Fibroblast of lung (primary cell): ENCODE results near the gene ZNF564. TPM values are rescaled to one million over a fixed set of nuclear protein-coding genes. Genes with fewer than 3 reads are reported as not detected.

Experiments used
- DNase-seq, 2 donors: peaks; one replicate each; pipeline versions ENCODE4 v3.0.0 to v3.0.0-alpha.2; 2010; ENCODE audit warnings: low read depth in 2 of 2
- H2AFZ ChIP-seq: 2 replicates; pipeline ENCODE4 v1.5.1; 2012; ENCODE audit warnings: low read length, control low read depth, inconsistent platforms
- H3K27ac ChIP-seq: 2 replicates; pipeline ENCODE4 v1.5.1; 2011; ENCODE audit warnings: low read length, control low read depth; ENCODE audit not compliant: insufficient read depth
- H3K27me3 ChIP-seq: 2 replicates; pipeline ENCODE4 v1.5.1; 2011; ENCODE audit warnings: mild to moderate bottlenecking, low read length; ENCODE audit not compliant: control insufficient read depth, insufficient read depth
- H3K36me3 ChIP-seq: 2 replicates; pipeline ENCODE4 v1.5.1; 2011; ENCODE audit warnings: low read length; ENCODE audit not compliant: control insufficient read depth, insufficient read depth
- H3K4me1 ChIP-seq: 2 replicates; pipeline ENCODE4 v1.5.1; 2011; ENCODE audit warnings: low read length; ENCODE audit not compliant: control insufficient read depth, insufficient read depth; ENCODE audit errors: extremely low read depth
- H3K4me2 ChIP-seq: 2 replicates; pipeline ENCODE4 v1.5.1; 2011; ENCODE audit warnings: low read length, control low read depth; ENCODE audit not compliant: insufficient read depth; ENCODE audit errors: extremely low read depth
- H3K4me3 ChIP-seq, 4 experiments: fragments of 200-600 bp in 1 of 4; sonication (generic) in 1 of 4; replicated peaks in 1 of 4; 2 replicates each; pipeline ENCODE4 v1.5.1; 2011 to 2016; ENCODE audit warnings: low read length in 4 of 4, low read depth in 3 of 4, mild to moderate bottlenecking in 3 of 4, control low read depth in 2 of 4, inconsistent platforms in 1 of 4, mixed read lengths in 1 of 4; ENCODE audit not compliant: insufficient read depth in 1 of 4; ENCODE audit errors: control extremely low read depth in 1 of 4
- H3K79me2 ChIP-seq: 2 replicates; pipeline ENCODE4 v1.5.1; 2012; ENCODE audit warnings: mild to moderate bottlenecking, low read length, inconsistent platforms; ENCODE audit not compliant: control insufficient read depth, insufficient read depth
- H3K9ac ChIP-seq: 2 replicates; pipeline ENCODE4 v1.5.1; 2011; ENCODE audit warnings: mild to moderate bottlenecking, low read length, control low read depth; ENCODE audit not compliant: insufficient read depth
- H3K9me3 ChIP-seq: 2 replicates; pipeline ENCODE4 v1.5.1; 2012; ENCODE audit warnings: low read depth, low read length; ENCODE audit not compliant: control insufficient read depth, insufficient read depth
- H4K20me1 ChIP-seq: 2 replicates; pipeline ENCODE4 v1.5.1; 2011; ENCODE audit warnings: low read length; ENCODE audit not compliant: control insufficient read depth, insufficient read depth; ENCODE audit errors: extremely low read depth
- CTCF ChIP-seq, 2 donors: IDR thresholded peaks in 1 of 2; conservative IDR thresholded peaks in 1 of 2; 1 replicate in 1 of 2; 2 replicates in 1 of 2; pipeline ENCODE4 v1.5.1; 2011 to 2012; ENCODE audit warnings: low read length in 2 of 2, control low read depth in 1 of 2, inconsistent platforms in 1 of 2, low read depth in 1 of 2, mild to moderate bottlenecking in 1 of 2
- EZH2 ChIP-seq: IDR thresholded peaks from 2 replicates; pipeline ENCODE4 v1.5.1; 2012; ENCODE audit warnings: low read length, control low read depth, mild to moderate bottlenecking; ENCODE audit errors: missing control alignments
- polyA plus RNA-seq, 2 donors: library from polyadenylated mRNA; depleted of rRNA in 1 of 2; stranded (reverse) in 1 of 2; unstranded in 1 of 2; fragments of >200 nt; gene quantifications; 2 replicates each; pipeline ENCODE4 v1.2.1, GENCODE V29; 2011 to 2012; ENCODE audit warnings: missing spikeins in 1 of 2
- total RNA-seq: library from RNA; depleted of rRNA; stranded (reverse); fragments of >200 nt; gene quantifications from 2 replicates; pipeline ENCODE4 v1.2.1, GENCODE V29; 2014

The ZNF564 gene
- total and polyA plus RNA-seq, 2 donors (not counting 1 experiment from before 2014, with no cell fraction given) = 4.5 to 12.2 TPM

- H3K9me3 ChIP-seq = no peaks in the 10 kb centered on the region
- no peak overlapping the region for H3K27ac ChIP-seq
- H3K27me3 ChIP-seq = no peaks in the 10 kb centered on the region
- no peaks in the 10 kb centered on the region for H3K36me3 ChIP-seq
- H3K4me3 ChIP-seq = no peak overlapping the region
- H4K20me1 ChIP-seq = no peaks in the 10 kb centered on the region
- DNase-seq = no peak
- H3K9ac ChIP-seq = no peak overlapping the region
- no peak overlapping the region for H3K4me2 ChIP-seq
- H2AFZ ChIP-seq = no peak overlapping the region
- TF ChIP-seq EZH2 (no peak), CTCF (conservative IDR thresholded peaks at IDR 0.05 in 1 of 2, IDR thresholded peaks at IDR 0.05 in 1 of 2; ENCODE audit: low read depth in 1 of 2, low read length in 2 of 2) (no peak)
- H3K79me2 ChIP-seq = peaks cover 23% of the 10 kb centered on the region
- no peaks in the 10 kb centered on the region for H3K4me1 ChIP-seq
Measured at GRCh38 chr19:12546068-12546467, 5.2 kb downstream of the ZNF564 start.

- Histone ChIP-seq H3K4me1 (no peaks in the 10 kb centered on the region), H2AFZ (no peak overlapping the region), H3K4me3 (no peak overlapping the region), H3K4me2 (no peak overlapping the region), H3K79me2 (peaks cover 22% of the 10 kb centered on the region), H3K27ac (no peak overlapping the region), H3K36me3 (no peaks in the 10 kb centered on the region), H4K20me1 (no peaks in the 10 kb centered on the region), H3K27me3 (no peaks in the 10 kb centered on the region), H3K9me3 (no peaks in the 10 kb centered on the region), H3K9ac (no peak overlapping the region)
- no peak for DNase-seq
- TF ChIP-seq EZH2 (no peak), CTCF (conservative IDR thresholded peaks at IDR 0.05 in 1 of 2, IDR thresholded peaks at IDR 0.05 in 1 of 2; ENCODE audit: low read depth in 1 of 2, low read length in 2 of 2) (no peak)
Measured at GRCh38 chr19:12545267-12545666, 6.0 kb downstream of the ZNF564 start.

- Histone ChIP-seq H3K9me3 (no peaks in the 10 kb centered on the region), H3K4me1 (no peaks in the 10 kb centered on the region), H3K4me2 (no peak overlapping the region), H3K36me3 (no peaks in the 10 kb centered on the region), H3K79me2 (peaks cover 17% of the 10 kb centered on the region), H3K27me3 (no peaks in the 10 kb centered on the region), H3K4me3 (no peak overlapping the region), H3K27ac (no peak overlapping the region), H4K20me1 (no peaks in the 10 kb centered on the region), H3K9ac (no peak overlapping the region), H2AFZ (no peak overlapping the region)
- peak in 1 of 2 donors; percentile 90 for DNase-seq
- TF ChIP-seq EZH2 (no peak), CTCF (conservative IDR thresholded peaks at IDR 0.05 in 1 of 2, IDR thresholded peaks at IDR 0.05 in 1 of 2; ENCODE audit: low read depth in 1 of 2, low read length in 2 of 2) (no peak)
Measured at GRCh38 chr19:12544401-12544876, 6.8 kb downstream of the ZNF564 start.
